SK-N-SH treated with all-trans-retinoic acid at 6 μM for 48 hours (cell line): Measurements from ENCODE around the gene ENOPH1.

Experiments
- ATAC-seq: fragments of 200-7000 bp; cut with Tn5 transposase; 3 replicates; pipeline ENCODE4 v1.9.1; 2020; ENCODE audit warnings: mild to moderate bottlenecking, moderate library complexity
- ARNTL ChIP-seq: fragments of 450-650 bp; formaldehyde crosslinking; IDR thresholded peaks from 2 replicates; pipeline ENCODE4 v1.5.0; 2020; ENCODE audit warnings: low read depth, mild to moderate bottlenecking, moderate library complexity, borderline replicate concordance
- BACH2 ChIP-seq: fragments of 250-450 bp; sonication (Bioruptor Pico); IDR thresholded peaks from 2 replicates; pipeline ENCODE4 v1.9.0; 2021; ENCODE audit warnings: mild to moderate bottlenecking, borderline replicate concordance
- CREB5 ChIP-seq: fragments of 250-450 bp; sonication (Bioruptor Pico); IDR thresholded peaks from 2 replicates; pipeline ENCODE4 v1.5.1; 2020; ENCODE audit warnings: low read depth, mild to moderate bottlenecking, moderate library complexity
- CSDC2 ChIP-seq: fragments of 250-450 bp; sonication (Bioruptor Pico); IDR thresholded peaks from 2 replicates; pipeline ENCODE4 v1.5.0; 2020; ENCODE audit warnings: mild to moderate bottlenecking, moderate library complexity
- CSRNP3 ChIP-seq: fragments of 250-450 bp; sonication (Bioruptor Pico); IDR thresholded peaks from 2 replicates; pipeline ENCODE4 v1.5.1; 2021; ENCODE audit warnings: mild to moderate bottlenecking, moderate library complexity
- GLIS3 ChIP-seq: fragments of 250-450 bp; sonication (Bioruptor Pico); IDR thresholded peaks from 2 replicates; pipeline ENCODE4 v1.5.0; 2020; ENCODE audit warnings: mild to moderate bottlenecking, moderate library complexity
- OSR1 ChIP-seq: fragments of 250-450 bp; sonication (Bioruptor Pico); IDR thresholded peaks from 2 replicates; pipeline ENCODE4 v1.8.0; 2022; ENCODE audit warnings: moderate library complexity, mild to moderate bottlenecking, inconsistent platforms
- PATZ1 ChIP-seq: fragments of 250-450 bp; sonication (Bioruptor Pico); IDR thresholded peaks from 2 replicates; pipeline ENCODE4 v1.8.0; 2020; ENCODE audit warnings: mild to moderate bottlenecking, moderate library complexity, borderline replicate concordance
- POU6F1 ChIP-seq: fragments of 250-450 bp; sonication (Bioruptor Pico); IDR thresholded peaks from 2 replicates; pipeline ENCODE4 v1.8.0; 2021; ENCODE audit warnings: low read depth, mild to moderate bottlenecking, moderate library complexity, borderline replicate concordance
- PPARA ChIP-seq: fragments of 250-450 bp; sonication (Bioruptor Pico); IDR thresholded peaks from 2 replicates; pipeline ENCODE4 v1.5.0; 2020; ENCODE audit warnings: mild to moderate bottlenecking, borderline replicate concordance
- RARB ChIP-seq: fragments of 250-450 bp; sonication (Bioruptor Pico); IDR thresholded peaks from 2 replicates; pipeline ENCODE4 v1.8.0; 2021; ENCODE audit warnings: mild to moderate bottlenecking, moderate library complexity
- SNAI2 ChIP-seq: fragments of 250-450 bp; sonication (Bioruptor Pico); IDR thresholded peaks from 2 replicates; pipeline ENCODE4 v1.5.0; 2020; ENCODE audit warnings: mild to moderate bottlenecking, moderate library complexity
- TCF4 ChIP-seq: fragments of 250-450 bp; sonication (Bioruptor Pico); IDR thresholded peaks from 2 replicates; pipeline ENCODE4 v1.8.0; 2021; ENCODE audit warnings: mild to moderate bottlenecking, moderate library complexity, borderline replicate concordance
- TOX ChIP-seq: fragments of 250-450 bp; sonication (Bioruptor Pico); IDR thresholded peaks from 2 replicates; pipeline ENCODE4 v1.8.0; 2021; ENCODE audit warnings: mild to moderate bottlenecking, moderate library complexity, borderline replicate concordance
- TSHZ2 ChIP-seq: fragments of 250-450 bp; sonication (Bioruptor Pico); IDR thresholded peaks from 2 replicates; pipeline ENCODE4 v1.5.0; 2020; ENCODE audit warnings: mild to moderate bottlenecking, moderate library complexity
- ZC3H10 ChIP-seq: fragments of 250-450 bp; sonication (Bioruptor Pico); IDR thresholded peaks from 2 replicates; pipeline ENCODE4 v1.5.1; 2021; ENCODE audit warnings: mild to moderate bottlenecking, moderate library complexity
- ZFP3 ChIP-seq: fragments of 250-450 bp; sonication (Bioruptor Pico); IDR thresholded peaks from 2 replicates; pipeline ENCODE4 v1.5.0; 2020; ENCODE audit warnings: mild to moderate bottlenecking, moderate library complexity
- ZNF565 ChIP-seq: fragments of 450-650 bp; formaldehyde crosslinking; conservative IDR thresholded peaks from 2 replicates; pipeline ENCODE4 v1.5.0; 2020; ENCODE audit warnings: low read depth, mild to moderate bottlenecking, moderate library complexity
- ZNF70 ChIP-seq: fragments of 450-650 bp; formaldehyde crosslinking; IDR thresholded peaks from 2 replicates; pipeline ENCODE4 v1.5.0; 2020; ENCODE audit warnings: mild to moderate bottlenecking, moderate library complexity
- ZNF8 ChIP-seq: fragments of 450-650 bp; formaldehyde crosslinking; IDR thresholded peaks from 2 replicates; pipeline ENCODE4 v1.5.0; 2020; ENCODE audit warnings: mild to moderate bottlenecking, moderate library complexity

ENOPH1 gene

GRCh38 chr4:82430193-82430963 lies at the start of gene ENOPH1, which contains the start of gene HNRNPDL:
Gene ENOPH1, plus strand, starts transcription at chr4:82430590. Its CDS starts 240 bp downstream, at chr4:82430830.
Gene HNRNPDL, minus strand, starts transcription at chr4:82430462. Its CDS starts 772 bp downstream, at chr4:82429690.
- peak; percentile 83 for ATAC-seq
- no peak for TF ChIP-seq ZNF8 (CRISPR knock-in tag)
- TF ChIP-seq ZNF565 (CRISPR knock-in tag), result no peak
- no peak for TF ChIP-seq OSR1 (CRISPR knock-in tag)
- no peak for TF ChIP-seq ZNF70 (CRISPR knock-in tag)
- TF ChIP-seq ZC3H10, result no peak

- no peak for TF ChIP-seq TOX (CRISPR knock-in tag)
- no peak for TF ChIP-seq SNAI2
- TF ChIP-seq CREB5 (CRISPR knock-in tag), result no peak
- TF ChIP-seq ZC3H10, result no peak
- no peak for TF ChIP-seq PPARA (CRISPR knock-in tag)
- TF ChIP-seq TSHZ2, result no peak
- no peak for TF ChIP-seq TCF4 (CRISPR knock-in tag)
- no peak for TF ChIP-seq CSRNP3 (CRISPR knock-in tag)
- no peak for TF ChIP-seq ZNF8 (CRISPR knock-in tag)
- no peak for TF ChIP-seq ZNF565 (CRISPR knock-in tag)
- TF ChIP-seq POU6F1 (CRISPR knock-in tag), result no peak
- TF ChIP-seq CSDC2, result no peak
- TF ChIP-seq GLIS3, result no peak
- no peak for TF ChIP-seq OSR1 (CRISPR knock-in tag)
- TF ChIP-seq BACH2 (CRISPR knock-in tag), result no peak
- no peak for TF ChIP-seq ARNTL (CRISPR knock-in tag)
- TF ChIP-seq ZFP3 (CRISPR knock-in tag), result no peak
- no peak for TF ChIP-seq RARB (CRISPR knock-in tag)
- no peak for TF ChIP-seq ZNF70 (CRISPR knock-in tag)
- no peak for TF ChIP-seq PATZ1
- ATAC-seq, result no peak
These were observed 49.6 kb upstream of the ENOPH1 start for GRCh38 chr4:82380831-82381230.

GRCh38 chr4:82381235-82381634 lies 49.2 kb upstream of the ENOPH1 start:
- no peak for ATAC-seq
- no peak for TF ChIP-seq PPARA (CRISPR knock-in tag)
- TF ChIP-seq CSDC2, result no peak
- no peak for TF ChIP-seq GLIS3
- TF ChIP-seq TCF4 (CRISPR knock-in tag), result no peak
- no peak for TF ChIP-seq TSHZ2
- TF ChIP-seq ZNF8 (CRISPR knock-in tag), result no peak
- no peak for TF ChIP-seq ZNF70 (CRISPR knock-in tag)
- TF ChIP-seq TOX (CRISPR knock-in tag), result no peak
- no peak for TF ChIP-seq POU6F1 (CRISPR knock-in tag)
- TF ChIP-seq ZFP3 (CRISPR knock-in tag), result no peak
- no peak for TF ChIP-seq ZC3H10
